A549 (cell line): ENCODE results near the gene PLAC1. TPM values are rescaled to one million over a fixed set of nuclear protein-coding genes. Genes with fewer than 3 reads are reported as not detected.

Source experiments
- ATAC-seq, 2 experiments: fragments of 200-7000 bp in 1 of 2; fragments of >200 bp in 1 of 2; cut with Nextera tagmentation in 1 of 2; cut with Tn5 transposase in 1 of 2; 3 replicates each; pipeline versions ENCODE4 v1.8.0 to v1.9.1; 2018 to 2020; ENCODE audit warnings: mild to moderate bottlenecking in 1 of 2, moderate library complexity in 1 of 2
- CTCF ChIA-PET: fragments of 300-600 bp; sonication (Branson Sonifier 250); formaldehyde crosslinking; extraction: SDS; loops from one replicate; lab custom pipeline; 2021; ENCODE audit warnings: antibody characterized with exemption, inconsistent platforms; lab: Yijun Ruan, JAX
- POLR2A ChIA-PET: fragments of 350-600 bp; formaldehyde crosslinking; extraction: SDS; loops from one replicate; lab custom pipeline; 2021; ENCODE audit warnings: antibody characterized with exemption, inconsistent platforms; lab: Yijun Ruan, JAX
- DNase-seq, 2 experiments: peaks; one replicate each; pipeline versions ENCODE4 v3.0.0 to v3.0.0-alpha.2; 2011 to 2016; ENCODE audit warnings: low read depth in 1 of 2, low spot score in 1 of 2
- FAIRE-seq: peaks from 2 replicates; lab custom pipeline; 2011; peaks lifted over from hg19 to GRCh38; lab: Jason Lieb, UNC
- H3K27ac ChIP-seq, 2 experiments: fragments of >200 bp; sonication (Bioruptor Twin); formaldehyde crosslinking; 3 replicates each; pipeline ENCODE4 v1.5.1; 2016 to 2017
- H3K4me1 ChIP-seq: fragments of >200 bp; sonication (Bioruptor Twin); formaldehyde crosslinking; 3 replicates; pipeline ENCODE4 v1.6.1; 2016
- H3K4me2 ChIP-seq: fragments of >200 bp; sonication (Bioruptor Twin); formaldehyde crosslinking; 3 replicates; pipeline ENCODE4 v1.6.1; 2016
- H3K4me3 ChIP-seq: fragments of >200 bp; sonication (Bioruptor Twin); formaldehyde crosslinking; 3 replicates; pipeline ENCODE4 v1.5.1; 2016
- H3K9me3 ChIP-seq: fragments of >200 bp; sonication (Bioruptor Twin); formaldehyde crosslinking; 3 replicates; pipeline ENCODE4 v1.6.1; 2016
- ATOH8 ChIP-seq: fragments of 250-450 bp; sonication (Bioruptor Pico); IDR thresholded peaks from 2 replicates; pipeline ENCODE4 v1.5.0; 2020; ENCODE audit warnings: low read depth, mild to moderate bottlenecking, moderate library complexity
- BHLHE40 ChIP-seq: IDR thresholded peaks from 2 replicates; pipeline ENCODE4 v1.6.1; 2012; ENCODE audit warnings: low read depth, low read length, inconsistent platforms
- CHD4 ChIP-seq: fragments of 200-600 bp; sonication (generic); IDR thresholded peaks from 2 replicates; pipeline ENCODE4 v1.6.1; 2016; ENCODE audit warnings: antibody characterized with exemption, mild to moderate bottlenecking, borderline replicate concordance
- CTCF ChIP-seq: fragments of >200 bp; sonication (Bioruptor Twin); formaldehyde crosslinking; IDR thresholded peaks from 3 replicates; pipeline ENCODE4 v1.5.1; 2016
- EHF ChIP-seq: fragments of 250-450 bp; sonication (Bioruptor Pico); IDR thresholded peaks from 2 replicates; pipeline ENCODE4 v1.5.0; 2020; ENCODE audit warnings: mild to moderate bottlenecking
- FOXS1 ChIP-seq: fragments of 250-450 bp; sonication (Bioruptor Pico); IDR thresholded peaks from 2 replicates; pipeline ENCODE4 v1.5.0; 2020; ENCODE audit warnings: mild to moderate bottlenecking, moderate library complexity
- HDAC2 ChIP-seq: fragments of 200-600 bp; sonication (generic); IDR thresholded peaks from 2 replicates; pipeline ENCODE4 v1.6.1; 2016
- HOXA7 ChIP-seq: fragments of 250-450 bp; sonication (Bioruptor Pico); IDR thresholded peaks from 2 replicates; pipeline ENCODE4 v1.5.0; 2020; ENCODE audit warnings: mild to moderate bottlenecking, moderate library complexity
- HOXB5 ChIP-seq: fragments of 250-450 bp; sonication (Bioruptor Pico); IDR thresholded peaks from 2 replicates; pipeline ENCODE4 v1.5.0; 2020; ENCODE audit warnings: mild to moderate bottlenecking, moderate library complexity
- JUN ChIP-seq, 2 experiments: fragments of >200 bp; sonication (Bioruptor Twin); formaldehyde crosslinking; IDR thresholded peaks; 2 replicates in 1 of 2; 3 replicates in 1 of 2; pipeline ENCODE4 v1.6.1; 2016 to 2017
- JUNB ChIP-seq: fragments of >200 bp; sonication (Bioruptor Twin); formaldehyde crosslinking; IDR thresholded peaks from 2 replicates; pipeline ENCODE4 v1.6.1; 2016
- NFE2L2 ChIP-seq: fragments of 150-350 bp; conservative IDR thresholded peaks from 2 replicates; pipeline ENCODE4 v1.6.1; 2014; ENCODE audit warnings: low read length
- NPAS2 ChIP-seq: fragments of 250-450 bp; sonication (Bioruptor Pico); IDR thresholded peaks from 2 replicates; pipeline ENCODE4 v1.8.0; 2022; ENCODE audit warnings: mild to moderate bottlenecking, moderate library complexity, borderline replicate concordance
- PBX3 ChIP-seq: IDR thresholded peaks from 2 replicates; pipeline ENCODE4 v1.6.1; 2012
- PHF8 ChIP-seq: fragments of 200-600 bp; sonication (generic); IDR thresholded peaks from 2 replicates; pipeline ENCODE4 v1.6.1; 2016; ENCODE audit warnings: low read depth, mild to moderate bottlenecking, antibody characterized with exemption, moderate library complexity, borderline replicate concordance
- RCOR1 ChIP-seq: fragments of 150-350 bp; IDR thresholded peaks from 2 replicates; pipeline ENCODE4 v1.6.1; 2014; ENCODE audit warnings: antibody characterized with exemption, low read length, low read depth
- RNF2 ChIP-seq: fragments of 200-600 bp; sonication (generic); IDR thresholded peaks from 2 replicates; pipeline ENCODE4 v1.6.1; 2016; ENCODE audit warnings: low read depth, mild to moderate bottlenecking, antibody characterized with exemption, moderate library complexity, borderline replicate concordance
- SREBF2 ChIP-seq: fragments of 450-650 bp; IDR thresholded peaks from 2 replicates; pipeline ENCODE4 v1.6.1; 2014; ENCODE audit warnings: mild to moderate bottlenecking, moderate library complexity
- ZFP36 ChIP-seq: fragments of 450-650 bp; IDR thresholded peaks from 2 replicates; pipeline ENCODE4 v1.6.1; 2014; ENCODE audit warnings: borderline replicate concordance; ENCODE audit not compliant: partially characterized antibody
- WGBS: methylation state at CpG from one replicate; pipeline ENCODE4 v1.1.6; 2017; ENCODE audit errors: missing lambda C conversion rate; 5-methylcytosine and 5-hydroxymethylcytosine counted together
- polyA plus RNA-seq, 4 experiments: library from polyadenylated mRNA; depleted of rRNA in 3 of 4; stranded (reverse); fragments of >200 nt; fragmentation: RNase III in 1 of 4; extraction: RNeasy Plus Mini Kit Qiagen cat#74134 plus additional on column Dnase treatment in 1 of 4; gene quantifications; 2 replicates in 3 of 4; 3 replicates in 1 of 4; pipeline ENCODE4 v1.2.3, GENCODE V29; 2011 to 2017
- TF ChIP-seq, protein P1 (sequence below): fragments of 250-450 bp; sonication (Bioruptor Pico); IDR thresholded peaks from 2 replicates; pipeline ENCODE4 v1.5.0; 2021; ENCODE audit warnings: mild to moderate bottlenecking, moderate library complexity, borderline replicate concordance
- TF ChIP-seq, protein P2 (sequence below): fragments of 150-350 bp; IDR thresholded peaks from 2 replicates; pipeline ENCODE4 v1.6.1; 2014; ENCODE audit warnings: low read depth, mild to moderate bottlenecking, low read length

PLAC1 gene
- polyA plus RNA-seq, 2 of the 4 experiments (the other 2 are of a cell fraction): 0.79 to 2.6 TPM

DNA sequence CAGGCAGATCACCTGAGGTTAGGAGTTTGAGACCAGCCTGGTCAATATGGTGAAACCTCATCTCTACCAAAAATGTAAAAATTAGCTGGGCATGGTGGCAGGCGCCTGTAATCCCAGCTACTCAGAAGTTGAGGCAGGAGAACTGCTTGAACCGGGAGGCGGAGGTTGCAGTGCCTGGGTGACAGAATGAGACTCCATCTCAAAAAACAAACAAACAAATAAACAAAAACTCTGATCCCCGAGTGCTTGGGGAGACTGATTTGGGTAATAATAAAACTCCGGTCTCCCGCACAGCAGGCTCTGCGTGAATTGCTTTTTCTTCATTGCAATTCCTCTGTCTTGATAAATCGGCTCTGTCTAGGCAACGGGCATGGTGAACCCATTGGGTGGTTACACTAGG lies 124.9 kb downstream of the PLAC1 start:
- ATAC-seq: no peak
- no peak for DNase-seq
- no peak overlapping the region for H3K4me2 ChIP-seq
- 94% methylated on average over 9 of the region's 9 CpGs for WGBS
- ChIA-PET POLR2A (no interaction called here), CTCF (interaction anchor here (1.9 kb wide), 1 partner anchor 12 kb away, joined by 10 read pairs; no protein-coding TSS in a partner anchor)
- no peak for TF ChIP-seq JUNB
- no peak for TF ChIP-seq RCOR1
- no peak for TF ChIP-seq BHLHE40
- TF ChIP-seq, protein P1, sequence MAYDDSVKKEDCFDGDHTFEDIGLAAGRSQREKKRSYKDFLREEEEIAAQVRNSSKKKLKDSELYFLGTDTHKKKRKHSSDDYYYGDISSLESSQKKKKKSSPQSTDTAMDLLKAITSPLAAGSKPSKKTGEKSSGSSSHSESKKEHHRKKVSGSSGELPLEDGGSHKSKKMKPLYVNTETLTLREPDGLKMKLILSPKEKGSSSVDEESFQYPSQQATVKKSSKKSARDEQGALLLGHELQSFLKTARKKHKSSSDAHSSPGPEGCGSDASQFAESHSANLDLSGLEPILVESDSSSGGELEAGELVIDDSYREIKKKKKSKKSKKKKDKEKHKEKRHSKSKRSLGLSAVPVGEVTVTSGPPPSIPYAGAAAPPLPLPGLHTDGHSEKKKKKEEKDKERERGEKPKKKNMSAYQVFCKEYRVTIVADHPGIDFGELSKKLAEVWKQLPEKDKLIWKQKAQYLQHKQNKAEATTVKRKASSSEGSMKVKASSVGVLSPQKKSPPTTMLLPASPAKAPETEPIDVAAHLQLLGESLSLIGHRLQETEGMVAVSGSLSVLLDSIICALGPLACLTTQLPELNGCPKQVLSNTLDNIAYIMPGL (CRISPR knock-in tag): no peak
- no peak for TF ChIP-seq EHF (CRISPR knock-in tag)
- no peak for TF ChIP-seq CHD4
- H3K4me1 ChIP-seq: peaks cover 27% of the 10 kb centered on the region
- H3K4me3 ChIP-seq: no peak overlapping the region
- H3K27ac ChIP-seq: peak overlapping the region; percentile 50 to 95; a peak in 4 of 6 replicates
- H3K9me3 ChIP-seq: no peaks in the 10 kb centered on the region
- FAIRE-seq: no peak

- Histone ChIP-seq H3K4me2 (no peak overlapping the region), H3K4me1 (peaks cover 16% of the 10 kb centered on the region), H3K27ac (peak overlapping the region in 1 of 2 experiments; percentile 8; a peak in 1 of 6 replicates), H3K4me3 (no peak overlapping the region), H3K9me3 (no peaks in the 10 kb centered on the region)
- POLR2A ChIA-PET: no interaction called here
- no peak for TF ChIP-seq SREBF2
- CTCF ChIA-PET: interaction anchor here (1.0 kb wide), 1 partner anchor 10 kb away, joined by 5 read pairs; no protein-coding TSS in a partner anchor
- DNase-seq: no peak
- FAIRE-seq: no peak
- WGBS: 88% methylated on average over 7 of the region's 7 CpGs
- ATAC-seq: no peak
These were observed 127.4 kb downstream of the PLAC1 start for GRCh38 chrX:134530845-134531244.

DNA sequence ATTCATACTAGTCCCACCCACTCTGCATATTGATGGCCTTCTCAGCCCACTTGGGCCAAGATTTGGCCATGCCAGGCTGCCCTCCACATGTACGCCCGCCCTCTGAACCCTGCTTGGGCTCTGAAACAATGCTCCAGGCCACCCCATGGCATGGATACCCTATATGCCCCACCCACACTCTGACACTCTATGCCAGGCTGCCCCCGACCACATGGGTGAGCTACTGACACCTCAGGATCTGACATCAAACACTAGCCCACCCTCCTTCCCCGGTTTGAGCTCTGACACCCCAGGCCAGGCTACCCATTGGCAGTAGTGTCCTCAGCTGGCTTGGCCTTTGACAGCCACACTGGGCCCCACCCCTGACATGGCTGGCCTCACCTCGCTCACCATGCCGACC lies 128.8 kb downstream of the PLAC1 start:
- FAIRE-seq (no peak), ATAC-seq (no peak), DNase-seq (no peak)
- Histone ChIP-seq H3K27ac (peak overlapping the region in 1 of 2 experiments; percentile 57; a peak in 2 of 6 replicates), H3K4me1 (peaks cover 16% of the 10 kb centered on the region), H3K4me3 (no peak overlapping the region), H3K9me3 (no peaks in the 10 kb centered on the region), H3K4me2 (no peak overlapping the region)
- ChIA-PET POLR2A (interaction anchor here (0.6 kb wide), 1 partner anchor 85 kb away, joined by 3 read pairs; no protein-coding TSS in a partner anchor), CTCF (interaction anchor here (1.0 kb wide), 1 partner anchor 9 kb away, joined by 7 read pairs; no protein-coding TSS in a partner anchor)
- WGBS: 90% methylated on average over 5 of the region's 6 CpGs
- no peak for TF ChIP-seq NFE2L2
- no peak for TF ChIP-seq SREBF2
- TF ChIP-seq JUN (IDR thresholded peaks at IDR 0.05): no peak
- TF ChIP-seq HOXB5 (CRISPR knock-in tag): no peak

DNA sequence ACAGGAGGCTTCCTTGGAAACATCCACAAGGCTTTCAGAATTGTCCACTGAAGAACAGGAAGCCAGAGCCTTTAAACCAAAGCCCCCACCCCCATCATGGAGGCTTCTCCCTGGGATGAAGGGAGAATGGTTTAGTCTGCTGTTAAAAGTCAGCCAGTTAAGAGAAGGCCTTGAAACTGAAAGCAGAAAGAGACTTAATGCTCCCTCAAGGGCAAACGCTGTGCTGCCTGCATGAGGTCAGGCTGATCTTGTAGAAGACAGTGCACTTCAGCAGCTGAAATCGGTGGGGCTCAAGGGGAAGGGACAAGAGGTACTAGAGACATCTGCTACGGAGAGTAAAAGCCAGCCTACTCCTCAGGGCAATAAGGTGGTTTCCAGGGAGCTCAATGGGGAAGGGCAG lies 129.3 kb downstream of the PLAC1 start:
- no peak for ATAC-seq
- 63% methylated on average over 3 of the region's 3 CpGs for WGBS
- CTCF ChIA-PET: interaction anchor here (1.0 kb wide), 1 partner anchor 8 kb away, joined by 7 read pairs; no protein-coding TSS in a partner anchor

More for the DNA sequence above, 129.3 kb downstream of the PLAC1 start:
- DNase-seq (no peak), FAIRE-seq (no peak)
- POLR2A ChIA-PET: no interaction called here
- peaks cover 16% of the 10 kb centered on the region for H3K4me1 ChIP-seq
- no peak for TF ChIP-seq CTCF
- no peak for TF ChIP-seq FOXS1
- TF ChIP-seq BHLHE40: no peak
- no peak for TF ChIP-seq HDAC2
- no peak for TF ChIP-seq NFE2L2
- no peak for TF ChIP-seq ZFP36
- TF ChIP-seq NPAS2: no peak
- TF ChIP-seq, protein P2, sequence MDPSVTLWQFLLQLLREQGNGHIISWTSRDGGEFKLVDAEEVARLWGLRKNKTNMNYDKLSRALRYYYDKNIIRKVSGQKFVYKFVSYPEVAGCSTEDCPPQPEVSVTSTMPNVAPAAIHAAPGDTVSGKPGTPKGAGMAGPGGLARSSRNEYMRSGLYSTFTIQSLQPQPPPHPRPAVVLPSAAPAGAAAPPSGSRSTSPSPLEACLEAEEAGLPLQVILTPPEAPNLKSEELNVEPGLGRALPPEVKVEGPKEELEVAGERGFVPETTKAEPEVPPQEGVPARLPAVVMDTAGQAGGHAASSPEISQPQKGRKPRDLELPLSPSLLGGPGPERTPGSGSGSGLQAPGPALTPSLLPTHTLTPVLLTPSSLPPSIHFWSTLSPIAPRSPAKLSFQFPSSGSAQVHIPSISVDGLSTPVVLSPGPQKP: no peak
- no peak for TF ChIP-seq HOXA7
- TF ChIP-seq ATOH8 (CRISPR knock-in tag): no peak
- TF ChIP-seq JUN (IDR thresholded peaks at IDR 0.05): no peak
- TF ChIP-seq HOXB5 (CRISPR knock-in tag): no peak
- no peak for TF ChIP-seq PHF8
- no peak for TF ChIP-seq PBX3
- TF ChIP-seq RNF2: no peak
- peak overlapping the region; percentile 22 to 57; a peak in 3 of 6 replicates for H3K27ac ChIP-seq
- H3K4me2 ChIP-seq: no peak overlapping the region
- no peak overlapping the region for H3K4me3 ChIP-seq
- no peaks in the 10 kb centered on the region for H3K9me3 ChIP-seq
